OCI-LY7 (cell line): Measurements from ENCODE around the gene MARK4.

ENCODE experiments used
- CTCF ChIP-seq: fragments of 200-600 bp; sonication (generic); conservative IDR thresholded peaks from 2 replicates; pipeline ENCODE4 v1.5.1; 2014; ENCODE audit warnings: mild to moderate bottlenecking, antibody characterized with exemption, low read length, moderate library complexity, mixed read lengths
- EZH2phosphoT487 ChIP-seq: fragments of 200-600 bp; sonication (generic); IDR thresholded peaks from 2 replicates; pipeline ENCODE4 v1.6.1; 2018; ENCODE audit warnings: low read depth, borderline replicate concordance, mild to moderate bottlenecking, mixed run types, antibody characterized with exemption, low read length, moderate library complexity, mixed read lengths

- no peak for TF ChIP-seq CTCF
- TF ChIP-seq EZH2phosphoT487 = no peak
Measured at GRCh38 chr19:45217193-45217956, 33.7 kb upstream of the MARK4 start.
